HG02981 (cell line): ENCODE measurements around the gene CFL1.
"Not testable (repeated sequence)": the region's sequence is repeated elsewhere in the genome, so short reads cannot be mapped to it uniquely, and the experiment has no call there.

Experiments used
- ATAC-seq: cut with Tn5 transposase; IDR thresholded peaks from one replicate; pipeline ENCODE4 v1.9.1; 2021; ENCODE audit warnings: mild to moderate bottlenecking, moderate library complexity; ENCODE audit not compliant: unreplicated experiment

Gene CFL1

DNA sequence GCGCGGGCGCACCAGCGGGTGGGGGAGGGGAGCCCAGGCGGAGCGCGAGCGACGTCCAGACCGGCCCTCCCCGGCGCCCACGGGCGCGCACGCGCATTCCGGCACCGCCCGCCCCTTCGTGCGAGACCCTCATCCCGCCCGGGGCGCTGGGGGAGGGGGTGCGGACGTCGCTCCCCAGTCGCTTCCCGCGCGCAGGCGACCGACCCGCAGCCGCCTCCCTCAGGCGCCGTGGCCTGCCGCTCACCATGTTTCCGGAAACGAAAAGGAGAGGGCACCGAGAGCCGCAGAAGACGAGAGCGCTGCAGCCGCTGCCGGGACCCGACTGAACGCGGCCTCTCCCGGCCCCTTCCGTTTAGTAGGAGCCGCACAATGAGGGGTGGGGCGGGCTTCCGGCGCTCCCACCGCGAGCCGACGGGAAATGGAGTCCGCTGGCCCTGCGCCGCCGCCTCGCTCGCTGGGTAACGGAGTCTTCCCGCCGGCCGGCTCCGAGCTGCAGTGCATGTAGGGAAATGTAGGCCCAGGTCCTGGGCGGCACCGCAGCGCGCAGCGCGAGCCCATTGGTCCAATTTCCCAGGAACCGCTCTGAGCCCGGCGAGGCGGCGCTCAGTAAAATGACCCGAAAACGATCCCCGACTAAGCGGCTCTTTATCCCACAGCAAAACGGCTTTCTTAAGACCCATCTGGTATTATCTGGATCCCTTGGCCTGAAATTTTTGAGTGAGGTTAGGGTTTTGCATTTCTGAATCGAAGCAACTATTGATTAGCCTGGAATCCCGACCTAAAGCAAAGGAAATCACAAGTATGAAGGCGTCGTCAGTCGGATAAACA lies at the start of gene CFL1:
TSS of gene CFL1 (minus strand) at position 328 of the 828 bp plus-strand sequence. CDS start at position 247, 81 bp downstream.
- peak; percentile 46 for ATAC-seq

DNA sequence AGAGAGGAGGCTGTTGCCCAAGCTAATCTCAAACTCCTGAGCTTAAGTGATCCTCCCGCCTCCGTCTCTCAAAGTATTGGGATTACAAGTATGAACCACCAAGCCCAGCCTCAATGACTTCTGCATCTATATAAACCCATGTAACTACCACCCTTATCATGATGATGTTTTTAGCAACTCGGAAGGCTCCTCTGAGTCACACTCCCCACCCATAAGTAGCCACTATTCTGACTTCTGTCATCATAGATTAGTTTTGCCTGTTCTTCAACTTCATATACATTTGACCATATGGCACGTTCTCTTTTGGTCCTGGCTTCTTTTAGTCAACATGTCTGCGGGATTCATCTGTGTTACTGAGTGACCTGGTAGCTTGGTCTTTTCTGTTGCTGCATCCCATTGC lies 48.6 kb upstream of the CFL1 start:
- ATAC-seq, result no peak

DNA sequence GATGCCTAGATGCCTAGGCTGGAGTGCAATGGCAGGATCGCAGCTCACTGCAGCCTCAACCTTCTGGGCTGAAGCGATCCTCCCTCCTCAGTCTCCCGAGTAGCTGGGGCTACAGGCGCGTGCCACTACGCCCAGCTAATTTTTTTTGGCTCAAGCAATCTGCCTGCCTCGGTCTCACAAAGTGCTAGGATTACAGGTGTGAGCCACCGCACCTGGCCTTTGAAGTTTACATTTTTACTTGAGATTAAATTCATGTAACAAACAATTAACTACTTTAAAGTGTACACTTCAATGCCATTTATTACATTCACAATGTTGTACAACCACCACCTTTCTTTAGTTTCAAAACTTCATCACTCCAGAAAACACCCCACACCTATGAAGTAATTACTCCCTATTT lies 45.7 kb upstream of the CFL1 start:
- ATAC-seq, result no peak

DNA sequence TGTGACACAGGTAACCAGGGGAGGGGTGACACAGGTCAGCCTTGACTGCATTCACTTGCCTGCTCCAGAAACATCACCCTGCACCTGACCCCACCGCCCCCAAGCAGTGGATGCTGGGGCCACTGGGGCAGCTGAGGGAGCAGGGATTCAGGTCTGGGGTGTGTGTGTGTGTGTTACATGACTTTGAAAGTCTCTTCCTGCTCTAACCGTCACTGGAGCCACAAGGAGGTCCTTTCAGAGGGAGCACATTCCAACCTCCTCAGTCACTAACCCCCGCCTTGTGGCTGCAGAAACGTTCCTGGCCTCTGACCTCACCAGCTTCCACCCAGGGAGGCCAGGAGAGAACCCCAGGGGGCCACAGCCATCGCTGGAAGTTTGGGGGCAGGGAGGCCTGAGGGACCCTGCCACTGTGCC lies 45.1 kb upstream of the CFL1 start:
- ATAC-seq, result no peak

DNA sequence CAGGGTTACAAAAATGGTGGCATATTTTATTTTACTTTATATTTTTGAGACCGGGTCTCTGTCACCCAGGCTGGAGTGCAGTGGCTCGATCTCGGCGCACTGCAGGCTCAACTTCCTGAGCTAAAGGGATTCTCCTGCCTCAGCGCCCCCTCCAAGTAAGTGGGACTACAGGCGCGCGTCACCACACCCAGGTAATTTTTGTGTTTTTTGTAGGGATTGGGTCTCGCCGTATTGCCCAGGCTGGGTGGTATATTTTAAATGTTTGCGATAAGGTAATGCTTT lies 42.9 kb upstream of the CFL1 start:
- no peak for ATAC-seq

DNA sequence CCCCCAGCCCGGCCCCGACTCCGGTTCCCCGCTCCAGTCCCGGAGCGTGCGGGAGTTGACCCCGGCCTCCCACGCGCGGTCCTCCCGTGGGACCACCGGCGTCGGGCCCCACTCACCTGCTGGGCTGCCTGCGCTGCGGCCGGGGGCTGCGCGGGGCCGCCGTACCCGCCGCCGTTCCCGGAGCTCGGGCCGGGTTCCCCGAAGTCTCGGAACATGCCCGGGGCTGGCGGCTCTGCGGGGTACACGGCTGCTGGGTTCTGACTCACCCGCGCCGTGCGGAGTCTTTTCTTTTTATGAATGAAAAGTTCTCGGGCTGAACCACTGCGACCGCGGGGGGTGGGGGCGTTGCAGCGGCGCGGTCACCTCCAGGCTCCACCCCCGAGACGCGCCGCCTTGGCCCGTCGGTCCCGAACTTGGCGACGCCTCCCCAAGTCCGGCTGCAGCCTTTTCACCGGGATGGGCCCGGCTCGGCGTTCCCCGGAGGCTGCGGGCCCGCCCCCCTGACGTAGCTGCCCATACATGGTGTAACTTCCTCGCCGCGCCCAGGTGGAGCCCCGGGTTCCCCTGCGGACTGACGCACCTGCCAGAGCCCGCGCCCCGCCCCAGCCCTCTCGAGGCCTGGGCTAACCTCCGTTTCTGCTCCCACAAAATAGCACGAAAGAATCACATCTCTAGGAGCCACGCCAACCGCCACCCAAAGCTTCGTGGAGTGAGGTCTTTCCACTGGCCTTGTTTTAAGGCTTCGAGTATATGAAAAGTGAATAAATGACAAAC lies 42.3 kb upstream of the CFL1 start, which contains the start of gene FOSL1:
TSS of gene FOSL1 (minus strand) at position 264 of the 774 bp plus-strand sequence. CDS start at position 215, 49 bp downstream.
- peak; percentile 74 for ATAC-seq

DNA sequence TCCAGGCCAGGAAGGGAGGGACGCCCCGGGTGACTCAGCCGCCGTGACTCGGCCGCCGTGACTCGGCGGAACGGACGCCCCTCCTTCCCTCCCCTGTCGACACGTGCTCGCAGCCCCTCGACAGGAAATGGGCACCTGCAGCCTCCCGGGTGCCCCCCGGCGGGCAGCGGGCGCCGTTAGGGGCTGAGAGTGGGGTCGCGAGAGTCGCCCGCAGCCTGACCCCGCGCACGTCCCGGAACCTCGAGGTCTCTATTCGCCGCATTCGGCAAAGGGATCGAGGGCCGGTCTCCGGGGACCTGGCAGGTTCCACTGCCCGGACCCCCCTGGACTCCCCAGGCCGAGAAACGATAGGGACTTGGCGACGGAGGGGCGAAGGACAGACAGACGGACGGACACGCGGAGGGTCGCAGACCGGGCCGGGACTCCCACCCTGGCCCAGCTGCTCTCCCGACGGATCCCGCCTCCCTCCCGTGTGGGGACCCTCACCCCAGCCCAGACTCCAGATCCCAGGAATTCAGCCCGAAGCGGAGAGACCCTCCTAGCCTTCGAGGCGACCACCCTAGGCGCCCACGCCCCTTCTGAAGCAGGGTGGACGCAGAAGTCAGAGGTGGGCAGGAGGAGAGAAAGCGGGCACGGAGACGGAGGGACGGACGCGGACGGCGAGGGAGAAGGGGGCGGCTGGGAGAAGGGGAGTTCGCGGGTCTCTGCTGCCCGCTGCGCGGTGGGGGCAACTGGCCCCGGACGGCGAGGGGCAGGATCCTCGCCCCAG lies 41.6 kb upstream of the CFL1 start:
- ATAC-seq, result no peak

DNA sequence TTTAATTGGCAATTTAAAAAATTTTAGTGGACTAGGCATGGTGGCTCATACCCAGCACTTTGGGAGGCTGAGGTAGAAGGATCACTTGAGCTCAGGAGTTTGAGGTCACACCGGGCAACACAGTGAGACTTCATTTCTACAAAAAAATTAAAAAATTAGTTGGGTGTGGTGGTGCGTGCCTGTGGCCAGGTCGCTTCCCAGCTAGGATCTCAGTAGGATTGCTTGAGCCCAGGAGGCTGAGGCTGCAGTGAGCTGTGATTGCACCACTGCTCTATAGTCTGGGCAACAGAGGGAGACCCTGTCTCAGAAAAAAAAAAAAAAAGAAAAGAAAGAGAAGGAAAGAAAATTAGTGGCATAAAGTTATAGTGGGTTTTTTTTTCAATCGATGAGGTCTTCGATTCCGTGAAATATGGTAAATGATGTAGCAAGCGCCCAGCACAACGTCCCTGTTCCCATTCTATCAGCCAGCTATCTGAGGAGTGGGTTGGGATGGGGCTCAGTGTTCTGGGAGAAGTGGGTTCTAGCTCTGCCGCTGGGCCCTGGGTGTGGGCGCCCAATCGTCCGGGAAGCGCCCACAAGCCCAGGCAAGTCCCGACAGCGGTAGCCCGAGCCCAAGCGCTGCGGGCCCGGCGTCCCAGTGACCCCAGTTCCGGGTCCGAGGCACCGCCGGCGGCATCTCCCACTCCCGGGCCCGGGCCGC lies 40.8 kb upstream of the CFL1 start:
- no peak for ATAC-seq

DNA sequence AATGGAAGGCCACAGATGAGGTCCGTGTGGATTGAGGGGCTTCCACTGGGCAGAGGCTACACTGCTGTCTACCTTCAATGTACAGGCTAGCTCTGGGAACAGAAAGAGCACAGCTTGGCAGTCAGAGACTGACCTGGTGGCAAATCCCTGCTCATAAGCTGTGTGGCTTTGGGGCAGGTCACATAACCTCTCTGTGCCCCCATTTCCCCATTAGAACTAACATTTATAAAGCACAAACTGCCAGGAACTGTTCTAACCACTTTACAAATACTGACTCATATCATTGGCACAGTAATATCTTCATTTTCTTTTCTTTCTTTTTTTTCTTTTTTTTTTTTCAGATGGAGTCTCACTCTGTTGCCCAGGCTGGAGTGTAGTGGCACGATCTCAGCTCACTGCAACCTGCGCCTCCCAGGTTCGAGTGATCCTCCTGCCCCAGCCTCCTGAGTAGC lies 39.1 kb upstream of the CFL1 start:
- no peak for ATAC-seq

DNA sequence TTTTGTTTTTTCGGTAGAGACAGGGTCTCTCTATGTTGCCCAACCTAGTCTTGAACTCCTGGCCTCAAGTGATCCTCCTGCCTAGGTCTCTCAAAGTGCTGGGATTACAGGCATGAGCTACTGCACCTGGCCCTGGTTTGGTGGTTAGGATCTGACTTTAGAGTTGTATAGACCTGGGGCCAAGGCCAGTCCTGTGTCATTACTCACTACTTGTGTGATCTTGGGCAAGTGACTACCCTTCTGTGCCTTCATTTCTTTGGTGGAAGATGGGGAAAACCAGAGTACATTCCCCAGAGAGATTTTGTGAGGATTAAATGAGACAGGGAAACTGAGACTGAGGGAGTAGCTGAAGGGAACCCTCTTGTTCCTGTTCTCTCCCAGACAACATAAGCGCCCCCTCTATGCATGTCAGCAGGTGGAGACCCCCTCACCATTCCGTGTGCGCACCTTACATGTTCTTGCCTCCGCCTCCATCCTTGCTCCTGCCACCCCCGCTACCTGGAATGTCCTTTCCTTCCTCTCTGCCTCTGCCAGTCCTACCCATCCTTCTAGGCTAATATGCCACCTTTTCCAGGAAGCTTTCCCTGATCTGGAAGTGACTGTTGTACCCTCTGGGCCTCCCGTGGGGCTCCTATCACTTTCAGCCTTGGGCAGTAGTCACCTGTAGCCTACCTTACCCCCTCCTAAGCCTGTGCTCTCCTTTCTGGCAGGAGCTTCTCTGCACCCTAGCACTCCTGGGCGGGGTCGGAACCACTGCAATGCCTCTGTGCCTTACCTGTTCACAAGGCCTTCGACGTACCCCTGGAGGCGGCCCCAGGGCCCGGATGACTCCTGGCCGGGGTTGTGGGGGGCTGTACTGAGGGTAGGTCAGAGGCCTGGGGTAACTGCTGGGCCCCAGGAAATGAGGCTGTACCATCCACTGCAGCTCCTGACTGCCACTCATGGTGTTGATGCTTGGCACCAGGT lies 38.3 kb upstream of the CFL1 start:
- no peak for ATAC-seq

DNA sequence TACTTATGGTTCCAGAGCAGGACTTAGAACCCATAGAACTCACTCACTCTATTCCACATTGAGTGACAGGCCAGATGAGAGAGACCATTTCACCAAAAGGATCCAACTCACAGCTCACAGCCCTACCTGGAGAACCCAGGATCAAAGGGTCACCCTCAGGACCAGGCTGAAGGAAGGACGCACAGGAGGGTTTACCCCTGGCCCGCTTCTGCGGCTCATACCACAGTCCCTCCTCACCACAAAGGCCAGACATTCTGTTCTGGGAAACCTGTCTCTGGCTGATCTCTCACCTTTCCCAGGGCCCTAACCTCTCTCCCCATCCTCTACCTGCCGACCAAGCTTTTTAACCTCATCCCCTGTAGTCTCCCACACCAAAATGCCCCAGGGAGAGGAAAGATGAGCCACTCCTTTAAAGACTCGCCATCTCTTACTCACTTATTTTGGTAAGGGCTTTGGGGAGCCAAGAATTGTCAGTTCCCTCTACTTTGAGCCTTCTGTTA lies 37.6 kb upstream of the CFL1 start:
- no peak for ATAC-seq

DNA sequence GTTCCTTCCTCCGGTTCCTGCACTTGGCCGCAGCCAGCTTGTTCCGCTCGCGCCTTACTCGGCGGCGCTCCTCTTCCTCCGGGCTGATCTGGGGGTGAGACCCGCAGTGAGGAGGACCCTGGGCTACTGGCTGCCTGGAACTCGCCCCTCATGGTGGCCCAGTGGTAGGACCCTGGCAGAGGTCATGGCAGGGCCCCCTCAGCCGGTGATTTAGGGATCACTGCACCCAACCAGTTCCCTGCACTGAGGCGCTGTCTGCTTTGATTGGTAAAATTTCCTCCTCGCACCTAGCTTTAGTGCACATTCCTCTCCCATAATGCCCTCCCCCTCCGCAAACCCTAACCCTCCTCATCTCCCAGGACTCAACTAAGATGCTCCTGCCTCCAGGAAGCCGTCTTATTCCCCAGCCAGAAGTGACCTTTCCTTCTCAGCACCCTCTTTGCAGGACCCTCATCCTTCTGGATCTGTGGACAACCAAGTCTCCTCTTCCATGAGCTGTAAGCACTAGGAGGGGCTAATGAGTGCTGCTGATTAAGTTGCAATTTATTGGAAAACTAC lies 36.1 kb upstream of the CFL1 start:
- no peak for ATAC-seq

DNA sequence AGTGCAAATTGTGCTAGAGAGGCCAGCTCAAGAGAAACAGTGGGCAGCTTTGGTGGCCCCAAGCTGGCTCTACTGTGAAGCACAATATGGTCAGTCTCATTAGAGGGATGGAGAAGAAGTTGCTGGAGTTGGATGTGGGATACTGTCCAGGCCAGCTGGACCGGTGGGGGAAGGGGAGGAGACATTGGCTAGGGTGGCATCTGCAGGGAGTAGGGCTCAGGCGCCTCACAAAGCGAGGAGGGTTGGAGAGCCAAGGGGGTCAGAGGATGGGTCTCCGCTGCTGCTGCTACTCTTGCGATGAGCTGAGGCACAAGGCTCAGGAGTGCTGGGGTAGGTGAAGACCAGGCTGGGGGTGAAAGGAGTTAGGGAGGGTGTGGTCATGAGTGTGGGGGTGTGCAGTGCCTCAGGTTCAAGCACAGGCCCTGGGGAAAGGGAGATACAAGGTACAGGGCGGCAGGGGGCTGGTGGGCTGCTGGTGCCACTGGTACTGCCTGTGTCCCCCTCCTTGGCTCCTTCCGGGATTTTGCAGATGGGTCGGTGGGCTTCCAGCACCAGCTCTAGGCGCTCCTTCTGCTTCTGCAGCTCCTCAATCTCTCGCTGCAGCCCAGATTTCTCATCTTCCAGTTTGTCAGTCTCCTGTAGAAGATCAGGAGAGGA lies 34.8 kb upstream of the CFL1 start:
- ATAC-seq, result no peak

DNA sequence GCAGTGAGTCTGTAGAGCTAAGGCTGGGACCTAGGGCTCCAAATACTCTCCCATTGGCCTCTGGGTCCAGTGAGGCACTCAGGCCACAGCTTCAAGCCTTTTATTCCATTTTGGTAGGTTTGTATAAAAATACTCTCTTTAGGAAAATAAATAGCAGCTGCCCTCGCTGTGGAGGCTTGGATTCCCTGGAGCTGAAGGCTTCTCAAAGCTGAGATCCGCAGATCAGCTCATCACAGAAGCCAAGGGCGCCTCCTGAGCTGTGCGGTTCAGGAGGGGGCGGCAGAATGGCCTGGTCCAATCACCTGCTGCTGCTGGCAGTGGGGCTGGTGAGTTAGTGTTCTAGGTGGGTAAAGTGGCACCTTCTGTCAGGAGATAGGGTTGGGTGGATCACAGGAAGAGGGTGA lies 34.2 kb upstream of the CFL1 start:
- not testable (repeated sequence) for ATAC-seq

DNA sequence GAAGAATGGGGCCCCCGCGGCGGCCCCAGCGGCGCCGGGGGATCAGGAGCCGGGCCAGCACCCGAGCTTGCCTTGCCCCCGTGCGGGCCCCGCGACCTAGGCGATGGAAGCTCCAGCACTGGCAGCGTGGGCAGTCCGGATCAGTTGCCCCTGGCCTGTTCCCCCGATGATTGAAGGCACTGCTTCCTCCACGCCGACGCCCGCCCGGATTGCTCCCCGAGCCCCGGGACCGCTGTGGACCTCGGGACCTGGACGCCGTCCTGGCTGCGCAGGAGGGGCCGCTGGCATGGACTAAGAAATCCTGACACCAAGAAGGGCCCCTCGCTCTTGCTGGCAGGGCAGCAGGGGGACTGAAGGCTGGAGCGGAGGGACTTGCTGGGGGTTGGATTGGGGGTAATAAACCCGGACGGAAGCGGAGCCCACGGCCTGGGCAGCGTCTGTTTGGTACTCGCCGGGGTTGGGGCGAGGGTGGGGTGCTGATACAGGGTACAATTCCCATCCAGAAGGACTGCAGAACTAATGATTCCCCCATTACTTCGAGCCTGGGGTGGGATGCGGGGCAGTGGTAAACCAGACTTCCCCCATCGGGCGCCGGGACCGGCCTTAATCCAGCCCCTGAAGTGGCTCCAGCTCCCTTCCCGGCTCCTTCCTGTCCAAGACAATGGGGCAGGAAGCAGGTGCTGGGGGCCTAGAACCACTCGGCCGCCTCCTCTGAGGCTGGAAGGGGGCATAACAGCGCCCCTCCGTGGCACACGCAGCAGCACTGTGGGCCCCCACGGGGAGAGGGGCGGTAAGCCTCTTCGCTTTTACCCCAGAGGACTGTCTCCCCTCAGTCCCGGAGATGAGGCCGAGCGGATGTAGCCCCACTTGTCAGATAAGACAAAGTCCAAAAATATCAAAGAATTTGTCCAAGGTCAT lies 33.5 kb upstream of the CFL1 start:
- ATAC-seq, result no peak

DNA sequence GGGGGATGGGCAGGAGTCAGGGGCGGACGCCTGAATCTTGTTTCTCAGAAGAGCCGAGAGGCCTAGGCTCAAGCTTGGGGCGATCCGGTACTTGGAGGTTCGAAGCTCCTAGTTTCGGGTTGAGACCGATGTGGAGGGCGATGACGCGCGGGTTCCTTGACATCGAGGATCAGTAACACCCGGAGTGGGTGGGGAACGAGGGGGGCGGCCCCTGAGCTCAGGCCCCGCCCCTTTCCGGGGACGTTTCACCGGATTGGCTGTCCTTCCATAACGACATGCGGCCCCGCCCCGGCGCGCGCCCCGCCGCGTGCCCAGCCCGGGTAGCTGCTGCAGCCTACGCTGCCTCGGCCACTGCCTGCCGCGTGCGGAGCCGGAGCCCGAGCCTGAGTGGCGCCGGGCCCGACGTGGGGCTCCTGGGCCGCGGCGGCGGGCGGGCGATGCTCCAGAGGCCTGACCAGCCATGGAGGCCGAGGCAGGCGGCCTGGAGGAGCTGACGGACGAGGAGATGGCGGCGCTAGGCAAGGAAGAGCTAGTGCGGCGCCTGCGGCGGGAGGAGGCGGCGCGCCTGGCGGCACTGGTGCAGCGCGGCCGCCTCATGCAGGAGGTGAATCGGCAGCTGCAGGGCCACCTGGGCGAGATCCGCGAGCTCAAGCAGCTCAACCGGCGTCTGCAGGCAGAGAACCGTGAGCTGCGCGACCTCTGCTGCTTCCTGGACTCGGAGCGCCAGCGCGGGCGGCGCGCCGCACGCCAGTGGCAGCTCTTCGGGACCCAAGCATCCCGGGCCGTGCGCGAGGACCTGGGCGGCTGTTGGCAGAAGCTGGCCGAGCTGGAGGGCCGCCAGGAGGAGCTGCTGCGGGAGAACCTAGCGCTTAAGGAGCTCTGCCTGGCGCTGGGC lies 32.6 kb upstream of the CFL1 start, which contains the start of gene CCDC85B:
TSS of gene CCDC85B (plus strand) at position 350 of the 895 bp plus-strand sequence. CDS start at position 461, 111 bp downstream.
- peak; percentile 48 for ATAC-seq
